Measurements from ENCODE around the gene NPS. TPM values are rescaled to one million over a fixed set of nuclear protein-coding genes. Genes with fewer than 3 reads are reported as not detected.

NPS gene
- total and polyA plus RNA-seq, 10 donors, result not detected

DNA sequence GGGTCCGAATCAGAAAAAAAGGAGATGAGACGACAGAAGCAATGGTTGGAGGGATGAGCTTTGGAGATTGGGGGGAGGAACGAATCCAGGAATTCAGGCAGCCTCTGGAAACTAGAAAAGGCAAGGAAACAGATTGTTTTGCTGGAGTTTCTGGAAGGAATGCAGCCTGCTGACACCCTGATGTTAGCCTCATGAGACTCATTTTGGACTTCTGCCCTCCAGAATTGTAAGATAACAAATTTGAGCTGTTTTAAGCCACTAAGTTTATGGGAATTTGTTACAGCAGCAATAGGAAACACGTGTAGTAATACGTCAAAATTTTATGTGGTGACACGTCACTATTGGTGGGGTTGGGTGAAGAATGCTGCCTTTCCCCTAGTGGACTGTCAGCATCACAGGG is 25.6 kb upstream of the NPS start:
- intact Hi-C loops (cut with DNase I; ENCODE audit: low total_unique reads), result no loop called here
- DNase-seq, result no peak
- Histone ChIP-seq H3K27ac (no peak overlapping the region), H3K9me3 (peaks cover 0 to 11% (median 2%) of the 10 kb centered on the region in 8 donors), H3K36me3 (no peaks in the 10 kb centered on the region), H3K4me1 (no peaks in the 10 kb centered on the region), H3K27me3 (replicated peaks in 1 of 7) (no peaks in the 10 kb centered on the region), H3K4me3 (no peak overlapping the region)
- TF ChIP-seq, protein P1, sequence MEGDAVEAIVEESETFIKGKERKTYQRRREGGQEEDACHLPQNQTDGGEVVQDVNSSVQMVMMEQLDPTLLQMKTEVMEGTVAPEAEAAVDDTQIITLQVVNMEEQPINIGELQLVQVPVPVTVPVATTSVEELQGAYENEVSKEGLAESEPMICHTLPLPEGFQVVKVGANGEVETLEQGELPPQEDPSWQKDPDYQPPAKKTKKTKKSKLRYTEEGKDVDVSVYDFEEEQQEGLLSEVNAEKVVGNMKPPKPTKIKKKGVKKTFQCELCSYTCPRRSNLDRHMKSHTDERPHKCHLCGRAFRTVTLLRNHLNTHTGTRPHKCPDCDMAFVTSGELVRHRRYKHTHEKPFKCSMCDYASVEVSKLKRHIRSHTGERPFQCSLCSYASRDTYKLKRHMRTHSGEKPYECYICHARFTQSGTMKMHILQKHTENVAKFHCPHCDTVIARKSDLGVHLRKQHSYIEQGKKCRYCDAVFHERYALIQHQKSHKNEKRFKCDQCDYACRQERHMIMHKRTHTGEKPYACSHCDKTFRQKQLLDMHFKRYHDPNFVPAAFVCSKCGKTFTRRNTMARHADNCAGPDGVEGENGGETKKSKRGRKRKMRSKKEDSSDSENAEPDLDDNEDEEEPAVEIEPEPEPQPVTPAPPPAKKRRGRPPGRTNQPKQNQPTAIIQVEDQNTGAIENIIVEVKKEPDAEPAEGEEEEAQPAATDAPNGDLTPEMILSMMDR (IDR thresholded peaks at IDR 0.05 in 8 of 11, conservative IDR thresholded peaks at IDR 0.05 in 3 of 11), result no peak
- TF ChIP-seq POLR2AphosphoS5 (IDR thresholded peaks at IDR 0.05) (no peak), POLR2A (IDR thresholded peaks at IDR 0.05) (no peak)
- WGBS, 5 donors, result 69 to 81% (median 72%) methylated on average over 6 of the region's 6 CpGs

DNA sequence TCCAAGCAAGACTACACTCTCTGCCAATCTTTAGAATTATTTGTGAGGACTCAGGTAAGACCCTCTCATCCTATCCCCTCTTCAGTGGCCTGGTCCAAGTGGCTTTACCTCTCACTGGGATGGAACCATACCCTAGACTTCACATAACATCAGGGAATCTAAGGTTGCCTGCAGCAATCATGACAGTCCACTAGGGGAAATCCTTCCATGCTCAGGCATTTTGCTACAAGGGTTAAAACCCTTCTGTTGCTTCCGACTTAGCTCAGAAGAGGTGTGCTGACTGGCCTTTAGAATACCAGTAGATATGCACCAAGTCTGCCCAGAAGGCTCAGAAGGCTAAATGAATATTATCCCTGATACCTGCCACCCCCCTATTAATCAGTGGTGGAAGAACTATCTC is 24.9 kb upstream of the NPS start:
- intact Hi-C loops (cut with DNase I; ENCODE audit: low total_unique reads), result no loop called here

DNA sequence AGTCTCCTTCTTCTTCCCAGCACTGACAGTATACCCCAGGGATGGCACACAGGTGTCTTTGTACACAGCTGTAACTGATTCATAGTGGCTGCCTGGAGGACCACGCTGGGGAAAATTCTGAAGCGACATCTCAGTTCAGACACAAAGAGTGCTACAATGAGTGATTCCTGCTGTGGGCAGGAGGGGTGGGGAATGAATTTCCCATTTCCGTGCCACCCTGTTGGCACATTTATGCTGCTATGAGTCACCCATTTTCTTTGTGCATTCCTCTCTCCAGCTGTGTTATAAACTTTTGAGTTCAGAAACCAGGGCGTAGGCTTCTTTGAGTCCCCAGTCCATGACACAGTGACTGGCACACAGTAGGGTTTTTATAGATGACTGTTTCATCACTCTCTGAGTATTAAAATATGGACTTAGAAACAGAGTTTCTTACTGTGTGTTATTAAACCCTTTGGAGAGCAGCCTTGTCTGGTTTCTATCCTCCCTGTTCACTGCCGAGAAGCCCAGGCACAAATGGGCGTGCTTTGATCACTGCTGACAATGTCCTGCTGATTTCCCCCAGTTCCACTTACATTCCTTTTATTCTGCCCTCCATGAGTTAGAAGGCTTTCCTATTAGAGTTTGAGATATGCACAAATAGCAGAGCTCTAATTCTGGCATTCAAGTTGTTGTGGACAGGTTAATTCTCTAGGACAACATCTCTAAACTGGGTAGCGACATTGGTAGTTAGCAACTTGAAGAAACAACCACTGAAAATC is 24.0 kb upstream of the NPS start:
- Histone ChIP-seq H3K4me3 (no peak overlapping the region), H3K27ac (no peak overlapping the region), H3K9me3 (no peaks in the 10 kb centered on the region), H3K27me3 (replicated peaks in 1 of 7) (no peaks in the 10 kb centered on the region), H3K4me1 (no peaks in the 10 kb centered on the region), H3K36me3 (no peaks in the 10 kb centered on the region)
- TF ChIP-seq POLR2AphosphoS5 (IDR thresholded peaks at IDR 0.05) (no peak), POLR2A (IDR thresholded peaks at IDR 0.05) (no peak)
- TF ChIP-seq, protein P1 (IDR thresholded peaks at IDR 0.05 in 8 of 11, conservative IDR thresholded peaks at IDR 0.05 in 3 of 11), result no peak
- WGBS, 5 donors, result 77 to 85% (median 80%) methylated on average over 7 of the region's 7 CpGs
- intact Hi-C loops (cut with DNase I; ENCODE audit: low total_unique reads), result no loop called here
- DNase-seq, result no peak

More for the DNA sequence above, 24.9 kb upstream of the NPS start:
- TF ChIP-seq POLR2A (IDR thresholded peaks at IDR 0.05) (no peak), POLR2AphosphoS5 (IDR thresholded peaks at IDR 0.05) (no peak)
- TF ChIP-seq, protein P1 (IDR thresholded peaks at IDR 0.05 in 8 of 11, conservative IDR thresholded peaks at IDR 0.05 in 3 of 11), result no peak
- Histone ChIP-seq H3K9me3 (peaks cover 0 to 7% (median 2%) of the 10 kb centered on the region in 8 donors), H3K4me3 (no peak overlapping the region), H3K4me1 (no peaks in the 10 kb centered on the region), H3K27ac (no peak overlapping the region), H3K27me3 (replicated peaks in 1 of 7) (no peaks in the 10 kb centered on the region), H3K36me3 (no peaks in the 10 kb centered on the region)
- no peak for DNase-seq
- 13 to 75% (median 38%) methylated on average over 1 of the region's 1 CpG for WGBS, 5 donors

DNA sequence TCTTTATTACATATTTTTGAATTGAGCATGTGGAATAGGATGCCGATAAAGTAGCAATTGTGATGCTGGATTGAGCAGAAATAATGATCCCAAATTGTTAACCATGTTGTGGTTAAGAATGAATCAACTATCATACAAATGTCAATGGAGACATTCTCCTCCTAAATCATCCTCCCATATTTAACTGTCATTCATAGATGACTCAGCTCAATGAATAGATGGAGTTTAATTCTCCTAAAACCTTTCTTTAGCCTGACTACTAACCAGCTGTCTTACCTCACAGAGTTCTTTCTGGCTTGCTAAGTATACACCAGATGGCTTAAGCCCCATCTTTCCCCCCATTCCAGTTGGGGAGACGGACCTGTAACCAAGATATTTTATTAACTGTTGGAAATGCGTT is 23.4 kb upstream of the NPS start:
- H3K27ac ChIP-seq, result no peak overlapping the region
- H3K9me3 ChIP-seq, result no peaks in the 10 kb centered on the region
- H3K4me1 ChIP-seq, result no peaks in the 10 kb centered on the region
- H3K27me3 ChIP-seq (replicated peaks in 1 of 7), result no peaks in the 10 kb centered on the region
- H3K4me3 ChIP-seq, result no peak overlapping the region
- DNase-seq, result no peak
- no peaks in the 10 kb centered on the region for H3K36me3 ChIP-seq
- TF ChIP-seq, protein P1 (IDR thresholded peaks at IDR 0.05 in 8 of 11, conservative IDR thresholded peaks at IDR 0.05 in 3 of 11), result no peak
- TF ChIP-seq POLR2A (IDR thresholded peaks at IDR 0.05) (no peak), POLR2AphosphoS5 (IDR thresholded peaks at IDR 0.05) (no peak)
- intact Hi-C loops (cut with DNase I; ENCODE audit: low total_unique reads), result no loop called here
- WGBS, 5 donors, result 76 to 91% (median 81%) methylated on average over 3 of the region's 3 CpGs

All from spleen (tissue), 11 donors.